HEK293 (cell line): ENCODE results near the gene MGLL.

ENCODE experiments used
- CTCF ChIP-seq: fragments of 450-650 bp; formaldehyde crosslinking; IDR thresholded peaks from 2 replicates; pipeline ENCODE4 v1.5.1; 2016; ENCODE audit warnings: missing biosample characterization, missing genetic modification characterization
- REST ChIP-seq: fragments of 450-650 bp; formaldehyde crosslinking; IDR thresholded peaks from 2 replicates; pipeline ENCODE4 v1.5.1; 2016; ENCODE audit warnings: missing biosample characterization, missing genetic modification characterization
- ZBTB21 ChIP-seq: fragments of 450-650 bp; formaldehyde crosslinking; IDR thresholded peaks from 2 replicates; pipeline ENCODE4 v1.5.1; 2017; ENCODE audit warnings: missing biosample characterization, missing genetic modification characterization
- ZNF114 ChIP-seq: fragments of 450-650 bp; formaldehyde crosslinking; IDR thresholded peaks from 2 replicates; pipeline ENCODE4 v1.5.0; 2017; ENCODE audit warnings: missing biosample characterization, missing genetic modification characterization
- ZNF121 ChIP-seq: fragments of 450-650 bp; formaldehyde crosslinking; IDR thresholded peaks from 2 replicates; pipeline ENCODE4 v1.5.1; 2016; ENCODE audit warnings: missing biosample characterization, missing genetic modification characterization
- ZNF175 ChIP-seq: fragments of 450-650 bp; formaldehyde crosslinking; IDR thresholded peaks from 2 replicates; pipeline ENCODE4 v1.5.1; 2016; ENCODE audit warnings: missing biosample characterization, missing genetic modification characterization
- ZNF274 ChIP-seq, 2 experiments: fragments of 200-500 bp in 1 of 2; fragments of 450-650 bp in 1 of 2; sonication (Bioruptor generic) in 1 of 2; formaldehyde crosslinking in 1 of 2; IDR thresholded peaks; 2 replicates each; pipeline versions ENCODE4 v1.5.1 to v1.6.1; 2014 to 2016; ENCODE audit warnings: borderline replicate concordance in 1 of 2, inconsistent platforms in 1 of 2, low read length in 1 of 2, missing biosample characterization in 1 of 2, missing genetic modification characterization in 1 of 2
- ZNF335 ChIP-seq: fragments of 450-650 bp; formaldehyde crosslinking; conservative IDR thresholded peaks from 2 replicates; pipeline ENCODE4 v1.5.1; 2016; ENCODE audit warnings: missing biosample characterization, missing genetic modification characterization
- ZNF510 ChIP-seq: fragments of 450-650 bp; formaldehyde crosslinking; IDR thresholded peaks from 2 replicates; pipeline ENCODE4 v1.5.1; 2018; ENCODE audit warnings: mild to moderate bottlenecking, missing genetic modification characterization, missing biosample characterization; ENCODE audit not compliant: insufficient replicate concordance
- ZNF639 ChIP-seq: fragments of 450-650 bp; formaldehyde crosslinking; IDR thresholded peaks from 2 replicates; pipeline ENCODE4 v1.5.1; 2016; ENCODE audit warnings: missing biosample characterization, missing genetic modification characterization

GRCh38 chr3:127755305-127755681, 67.0 kb downstream of the MGLL start:
- TF ChIP-seq CTCF (tag by site-specific recombination) (no peak), ZNF639 (tag by site-specific recombination) (no peak), ZNF274 (IDR thresholded peaks at IDR 0.05; ENCODE audit: low read length) (no peak), ZNF274 (tag by site-specific recombination; IDR thresholded peaks at IDR 0.05; ENCODE audit: borderline replicate concordance) (no peak), ZNF114 (tag by site-specific recombination) (no peak), REST (tag by site-specific recombination) (no peak), ZNF335 (tag by site-specific recombination) (no peak), ZNF121 (tag by site-specific recombination) (no peak), ZNF510 (tag by site-specific recombination) (no peak), ZBTB21 (tag by site-specific recombination) (no peak), ZNF175 (tag by site-specific recombination) (no peak)
